Cortex of kidney (tissue), 1 donor: ENCODE data around the gene TRPM3.

Experiments
- DNase-seq: peaks from one replicate; lab custom pipeline; 2025; lab: John Stamatoyannopoulos, UW

TRPM3 gene

DNA sequence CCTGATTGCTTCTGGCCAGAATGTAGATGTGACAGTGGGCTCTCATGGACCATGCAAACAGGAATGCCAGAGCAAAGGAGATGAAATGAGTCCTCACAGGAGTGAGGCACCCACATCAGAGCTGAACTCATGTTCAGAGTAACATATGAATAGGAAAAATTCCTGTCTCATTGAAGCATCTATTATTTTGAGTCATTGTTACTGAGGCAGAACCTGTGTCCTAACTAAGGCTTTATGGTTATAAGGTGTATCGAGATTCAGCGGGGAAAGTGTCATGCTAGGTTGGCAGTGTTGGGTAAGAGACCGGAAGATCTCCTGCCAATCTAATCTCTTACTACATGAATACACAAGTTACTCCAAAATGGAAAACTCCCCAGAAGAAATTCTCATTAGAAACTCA, 304.1 kb downstream of the TRPM3 start:
- DNase-seq, result no peak

DNA sequence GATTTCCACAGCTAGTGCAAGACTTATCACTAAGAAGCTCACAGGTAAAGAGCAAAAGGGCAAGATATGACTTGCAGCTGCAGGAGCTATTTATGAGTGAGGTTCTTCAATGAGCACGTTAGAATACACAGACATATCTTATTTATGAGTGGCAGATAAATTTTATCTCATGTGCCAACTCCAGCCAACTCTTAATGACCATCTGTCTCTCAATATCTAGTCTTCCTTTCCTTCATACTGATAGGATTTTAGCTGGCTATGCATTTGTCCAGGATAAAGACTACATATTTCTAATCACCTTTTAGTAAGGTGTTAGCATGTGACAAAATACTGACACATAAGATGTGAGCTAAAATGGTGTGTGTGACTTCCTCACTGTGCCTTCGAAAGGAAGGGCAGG, 304.5 kb downstream of the TRPM3 start:
- DNase-seq, result no peak

- no peak for DNase-seq
Measured at GRCh38 chr9:70816316-70816715, 305.1 kb downstream of the TRPM3 start.

- DNase-seq, result no peak
Measured at GRCh38 chr9:70814597-70814996, 306.8 kb downstream of the TRPM3 start.

GRCh38 chr9:70813141-70813540, 308.3 kb downstream of the TRPM3 start:
- no peak for DNase-seq

DNA sequence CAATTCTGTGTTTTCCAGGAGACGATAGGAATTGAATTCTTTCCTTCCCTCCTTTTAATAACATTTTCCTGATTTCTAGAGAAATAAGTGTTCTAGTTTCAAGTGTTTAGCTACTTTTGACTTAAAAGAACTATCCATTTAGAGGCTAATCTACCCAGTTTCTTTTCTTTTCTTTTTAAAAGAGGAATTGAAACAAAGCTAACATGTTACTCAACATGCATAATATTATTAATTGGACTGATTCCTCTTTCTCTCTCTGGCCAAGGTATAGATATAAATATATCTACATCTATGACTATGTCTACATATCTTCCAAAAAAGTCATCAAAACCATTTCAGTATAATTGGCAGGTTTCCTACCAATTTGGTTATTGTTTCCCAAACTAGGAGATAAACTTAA, 309.8 kb downstream of the TRPM3 start:
- DNase-seq, result no peak

GRCh38 chr9:70806875-70807274, 314.5 kb downstream of the TRPM3 start:
- DNase-seq, result no peak

- no peak for DNase-seq
Measured at GRCh38 chr9:70805949-70806348, 315.5 kb downstream of the TRPM3 start.

DNA sequence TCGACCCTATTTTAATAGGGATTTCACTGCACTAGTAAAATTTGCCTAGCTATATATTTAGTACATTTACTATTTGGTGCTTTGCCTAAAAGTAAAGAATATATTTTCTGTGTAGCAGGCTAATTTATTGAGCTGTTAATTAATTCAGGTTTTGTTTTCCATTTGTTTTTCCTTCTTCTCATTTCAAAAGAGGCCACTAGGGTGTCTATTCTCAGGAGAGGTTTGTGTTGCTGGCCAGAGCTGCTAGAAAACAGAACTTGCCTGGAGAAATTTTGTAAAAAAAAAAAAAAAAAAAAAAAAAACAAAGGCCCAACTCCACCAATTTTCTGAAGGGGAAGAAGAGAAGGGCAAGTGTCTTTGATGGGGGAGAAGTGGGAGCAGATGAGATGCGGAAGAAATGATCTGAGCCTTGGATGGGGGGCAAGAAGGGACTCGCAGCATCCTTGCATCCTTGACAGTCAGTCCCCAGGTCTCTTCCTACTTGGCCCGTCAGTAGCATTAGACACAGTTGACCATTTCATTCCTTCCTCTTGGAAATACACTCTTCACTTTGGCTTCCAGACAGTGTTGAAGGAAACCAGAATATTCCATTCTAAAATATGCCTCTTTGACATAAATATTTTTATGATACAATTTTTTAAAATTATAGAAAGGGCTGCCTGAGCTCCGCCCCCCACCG, 318.5 kb downstream of the TRPM3 start:
- DNase-seq, result no peak

- no peak for DNase-seq
Measured at GRCh38 chr9:70802206-70802605, 319.2 kb downstream of the TRPM3 start.

DNA sequence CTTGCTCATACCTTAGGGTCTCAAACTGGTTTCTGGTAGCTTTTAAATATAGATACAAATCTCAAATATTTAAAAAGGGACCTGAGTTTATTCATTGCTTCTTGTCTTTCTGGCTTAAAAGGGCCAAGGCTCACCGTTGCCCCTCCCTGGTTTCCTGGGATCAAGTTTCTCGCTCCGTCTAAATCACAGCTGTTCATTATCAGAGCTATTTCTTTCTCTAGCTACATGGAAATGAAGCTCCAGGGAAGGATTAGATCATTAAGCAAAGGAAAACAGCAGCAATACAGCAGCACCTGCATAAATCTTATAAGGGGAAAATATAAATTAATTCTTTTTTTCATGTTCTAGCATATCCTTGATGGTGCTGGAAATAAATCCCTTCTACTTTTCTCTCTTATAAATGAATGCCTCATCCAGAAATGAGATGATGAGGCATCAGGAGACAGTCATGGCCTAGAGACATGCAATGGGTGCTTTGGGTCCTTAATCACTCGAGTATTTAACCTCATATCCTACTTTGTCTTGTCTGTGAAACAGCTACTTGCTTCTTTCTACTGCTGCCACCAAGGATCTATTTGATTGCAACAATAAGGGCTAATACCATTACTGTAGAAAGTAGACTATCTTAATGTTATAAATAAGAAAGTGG, 320.1 kb downstream of the TRPM3 start:
- DNase-seq, result no peak

GRCh38 chr9:70798018-70798417, 323.4 kb downstream of the TRPM3 start:
- DNase-seq, result no peak

- no peak for DNase-seq
Measured at GRCh38 chr9:70795841-70796240, 325.6 kb downstream of the TRPM3 start.

DNA sequence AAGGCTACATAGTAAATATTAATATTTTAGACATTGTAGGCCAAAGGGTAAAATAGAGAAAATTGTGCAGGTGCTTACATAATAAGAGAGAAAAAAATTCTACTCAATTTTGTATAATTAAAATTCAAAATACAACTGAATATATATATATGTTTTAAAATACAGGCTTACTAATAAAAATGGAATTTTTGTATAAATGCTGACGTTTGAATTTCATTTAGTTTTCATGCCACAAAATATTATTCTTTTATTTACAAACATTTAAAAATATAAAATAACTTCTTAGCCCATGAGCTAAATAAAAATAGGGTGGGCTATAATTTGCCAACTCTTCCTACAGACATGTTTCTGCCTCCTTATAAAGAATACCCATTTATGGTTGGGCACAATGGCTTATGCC, 328.6 kb downstream of the TRPM3 start:
- DNase-seq, result no peak

DNA sequence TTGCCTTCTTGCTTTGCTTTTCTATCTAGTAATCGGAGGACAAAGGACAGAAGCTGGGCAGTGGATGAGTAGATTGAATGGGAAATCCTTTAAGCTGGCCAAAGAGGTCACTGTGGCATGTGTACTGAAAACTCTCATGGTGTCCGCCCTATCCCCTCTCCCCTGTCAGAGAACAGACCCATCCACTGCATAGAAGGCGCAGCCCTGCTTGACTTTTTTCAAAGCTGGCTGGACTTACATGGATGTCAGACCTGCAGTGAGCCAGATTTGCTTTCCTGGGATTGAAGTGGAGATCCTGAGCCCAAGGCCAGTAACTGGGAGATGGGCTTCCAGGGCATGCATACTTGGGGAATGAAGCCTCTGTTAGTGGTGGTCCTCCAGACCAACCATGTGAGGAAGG, 329.5 kb downstream of the TRPM3 start:
- DNase-seq, result no peak

- no peak for DNase-seq
Measured at GRCh38 chr9:70789086-70789485, 332.3 kb downstream of the TRPM3 start.

- no peak for DNase-seq
Measured at GRCh38 chr9:70784456-70784855, 337.0 kb downstream of the TRPM3 start.

DNA sequence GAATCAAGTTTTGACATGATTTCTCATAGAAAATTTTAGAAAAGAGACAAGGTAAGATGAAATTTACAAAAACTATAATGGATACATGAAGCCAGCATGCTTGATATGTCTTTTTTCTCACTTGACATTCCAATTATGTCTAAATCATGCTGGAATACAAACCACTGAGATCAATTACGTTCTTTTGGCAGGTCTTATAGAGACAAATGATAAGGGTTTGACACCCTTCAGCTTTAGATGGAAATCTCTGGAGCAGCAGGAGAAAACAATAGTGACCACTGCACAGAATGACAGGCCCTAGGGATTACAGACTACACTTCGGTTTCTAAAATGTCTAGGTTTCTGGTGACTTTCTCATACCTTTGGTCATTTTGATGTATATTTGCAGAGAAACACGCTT, 342.9 kb downstream of the TRPM3 start:
- no peak for DNase-seq

GRCh38 chr9:70773579-70773978, 347.8 kb downstream of the TRPM3 start:
- no peak for DNase-seq

GRCh38 chr9:70772601-70773000, 348.8 kb downstream of the TRPM3 start:
- DNase-seq, result no peak

DNA sequence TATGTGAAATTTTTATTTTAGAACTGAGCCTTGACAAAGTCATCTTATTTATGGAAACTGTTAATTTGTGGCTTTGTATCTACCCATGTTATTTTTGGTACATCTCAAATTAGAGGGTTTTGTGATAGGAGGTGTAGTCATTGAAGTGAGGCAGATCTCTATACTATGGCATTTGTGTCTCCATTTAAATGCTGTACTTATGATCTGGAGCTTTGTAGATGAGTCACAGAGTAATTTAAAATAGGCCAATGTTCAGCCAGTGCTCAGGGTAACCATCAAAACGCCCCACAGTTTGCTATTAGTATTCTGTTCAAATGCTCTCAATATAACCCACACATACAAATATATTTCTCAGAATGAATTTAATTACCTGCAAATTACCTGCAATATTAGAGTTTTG, 355.5 kb downstream of the TRPM3 start:
- no peak for DNase-seq

DNA sequence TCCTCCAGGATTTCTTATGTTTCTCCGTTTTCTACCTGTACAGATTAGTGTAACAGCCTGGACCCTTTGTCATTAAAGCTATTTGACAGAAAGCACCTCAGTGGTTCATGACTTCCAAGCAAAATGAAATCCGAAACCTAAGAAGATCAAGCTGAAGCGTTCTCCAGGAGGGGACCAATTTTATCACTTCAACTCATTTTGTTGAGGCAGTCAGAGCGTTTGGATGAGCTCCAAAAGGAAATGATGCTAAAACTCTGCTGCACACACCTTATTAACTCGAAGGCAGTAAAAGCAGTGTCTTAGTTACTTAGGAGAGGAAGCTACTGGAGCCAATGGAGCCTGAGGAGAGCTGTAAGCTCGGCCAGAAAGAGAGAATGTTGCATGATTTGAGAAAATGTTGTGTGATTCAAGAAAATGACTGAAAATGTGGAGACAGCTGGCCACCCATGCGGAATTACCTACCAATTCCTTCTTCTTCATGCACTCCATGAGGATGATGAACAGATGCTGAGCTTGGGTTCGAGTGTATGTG, 360.2 kb downstream of the TRPM3 start:
- DNase-seq, result no peak

DNA sequence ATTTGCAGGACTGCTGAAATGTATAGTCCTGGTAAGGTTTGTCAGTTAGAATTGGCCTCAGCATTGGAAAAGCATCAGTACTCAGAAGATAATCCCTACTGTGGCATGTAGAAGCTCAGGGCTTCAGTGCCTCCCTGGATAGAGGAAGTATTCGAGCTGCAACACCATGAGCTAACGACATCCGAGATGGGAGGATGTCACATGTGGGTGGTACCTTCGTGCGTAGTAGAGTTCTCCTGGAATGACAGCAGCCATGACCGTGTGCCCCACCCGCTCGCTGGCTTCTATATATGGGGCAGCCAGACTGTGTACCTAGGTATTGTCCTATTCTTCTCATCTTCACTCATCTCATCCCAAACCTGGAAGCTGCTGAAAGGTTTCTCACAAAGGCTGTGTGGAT, 361.2 kb downstream of the TRPM3 start:
- no peak for DNase-seq

GRCh38 chr9:70753311-70753710, 368.1 kb downstream of the TRPM3 start:
- DNase-seq, result no peak
